GM12878 (cell line): ENCODE results near the gene AMOTL1. TPM values are rescaled to one million over a fixed set of nuclear protein-coding genes. Genes with fewer than 3 reads are reported as not detected.

Experiments
- GABPA ChIP-seq: IDR thresholded peaks from 2 replicates; pipeline ENCODE4 v1.6.1; 2014; ENCODE audit warnings: antibody characterized with exemption, low read depth, mild to moderate bottlenecking, inconsistent platforms
- MTA2 ChIP-seq: fragments of 450-650 bp; IDR thresholded peaks from 2 replicates; pipeline ENCODE4 v1.6.1; 2016; ENCODE audit warnings: low read depth, mild to moderate bottlenecking, moderate library complexity
- NR2C1 ChIP-seq: fragments of 450-650 bp; IDR thresholded peaks from 2 replicates; pipeline ENCODE4 v1.6.1; 2017; ENCODE audit warnings: antibody characterized with exemption, mild to moderate bottlenecking, moderate library complexity
- RAD21 ChIP-seq: IDR thresholded peaks from 2 replicates; pipeline ENCODE4 v1.6.1; 2011; ENCODE audit warnings: mild to moderate bottlenecking, low read depth, low read length, moderate library complexity; ENCODE audit not compliant: insufficient read depth
- RB1 ChIP-seq: fragments of 450-650 bp; formaldehyde crosslinking; IDR thresholded peaks from 2 replicates; pipeline ENCODE4 v1.6.1; 2017; ENCODE audit warnings: mild to moderate bottlenecking, borderline replicate concordance
- ZZZ3 ChIP-seq: IDR thresholded peaks from 2 replicates; pipeline ENCODE4 v1.6.1; 2011; ENCODE audit warnings: low read depth; ENCODE audit not compliant: control insufficient read depth, insufficient read length
- polyA plus RNA-seq, 11 experiments: library from polyadenylated mRNA; depleted of rRNA in 4 of 11; unstranded in 6 of 11; stranded (reverse) in 5 of 11; fragments of >200 nt; fragmentation: Nextera tagmentation in 4 of 11; fragmentation: Illumina TruSeq in 1 of 11; extraction: Ambion mirVana in 4 of 11; extraction: Trizol in 1 of 11; gene quantifications; 1 replicate in 1 of 11; 2 replicates in 10 of 11; pipeline versions ENCODE4 v1.2.1 to v1.2.3, GENCODE V29; 2011 to 2016; ENCODE audit warnings: inconsistent platforms in 2 of 11, missing spikeins in 2 of 11, low read depth in 1 of 11
- total RNA-seq, 4 experiments: library from RNA; depleted of rRNA in 3 of 4; stranded (reverse); fragments of >200 nt in 3 of 4; fragmentation: Illumina TruSeq in 1 of 4; extraction: Trizol in 1 of 4; gene quantifications; 2 replicates each; pipeline versions ENCODE4 v1.2.1 to v1.2.3, GENCODE V29; 2013 to 2021
- TF ChIP-seq, protein P1 (sequence below): fragments of 450-650 bp; IDR thresholded peaks from 2 replicates; pipeline ENCODE4 v1.6.1; 2017; ENCODE audit warnings: mild to moderate bottlenecking, moderate library complexity
- TF ChIP-seq, protein P2 (sequence below): fragments of 450-650 bp; IDR thresholded peaks from 2 replicates; pipeline ENCODE4 v1.6.1; 2017; ENCODE audit warnings: antibody characterized with exemption, mild to moderate bottlenecking, moderate library complexity

Gene AMOTL1
- total and polyA plus RNA-seq, 10 of the 15 experiments (the other 5 are each of a cell fraction or from before 2014, with no cell fraction given): under 0.01 to 0.41 (median 0.01) TPM; not detected in 7

DNA sequence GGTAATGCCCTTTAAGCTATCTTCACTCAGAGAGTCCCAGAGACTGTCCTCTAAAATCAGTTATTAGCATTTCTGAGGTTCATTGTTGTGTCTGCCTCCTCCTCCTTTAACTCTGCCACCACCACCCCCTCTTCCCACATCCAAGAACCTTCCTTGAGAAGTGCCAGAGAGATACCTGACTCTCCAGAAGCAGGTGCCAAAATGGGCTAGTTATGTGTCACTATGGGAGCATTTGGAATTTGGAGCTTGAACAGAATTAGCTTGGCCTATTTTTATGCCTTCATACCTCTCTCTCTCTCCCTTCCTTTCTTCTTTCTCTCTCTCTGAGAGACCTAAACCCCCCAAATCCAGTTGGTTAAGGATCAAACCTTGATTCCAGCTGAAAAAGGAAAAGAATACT lies 75.9 kb downstream of the AMOTL1 start (continued):
- TF ChIP-seq, protein P1, sequence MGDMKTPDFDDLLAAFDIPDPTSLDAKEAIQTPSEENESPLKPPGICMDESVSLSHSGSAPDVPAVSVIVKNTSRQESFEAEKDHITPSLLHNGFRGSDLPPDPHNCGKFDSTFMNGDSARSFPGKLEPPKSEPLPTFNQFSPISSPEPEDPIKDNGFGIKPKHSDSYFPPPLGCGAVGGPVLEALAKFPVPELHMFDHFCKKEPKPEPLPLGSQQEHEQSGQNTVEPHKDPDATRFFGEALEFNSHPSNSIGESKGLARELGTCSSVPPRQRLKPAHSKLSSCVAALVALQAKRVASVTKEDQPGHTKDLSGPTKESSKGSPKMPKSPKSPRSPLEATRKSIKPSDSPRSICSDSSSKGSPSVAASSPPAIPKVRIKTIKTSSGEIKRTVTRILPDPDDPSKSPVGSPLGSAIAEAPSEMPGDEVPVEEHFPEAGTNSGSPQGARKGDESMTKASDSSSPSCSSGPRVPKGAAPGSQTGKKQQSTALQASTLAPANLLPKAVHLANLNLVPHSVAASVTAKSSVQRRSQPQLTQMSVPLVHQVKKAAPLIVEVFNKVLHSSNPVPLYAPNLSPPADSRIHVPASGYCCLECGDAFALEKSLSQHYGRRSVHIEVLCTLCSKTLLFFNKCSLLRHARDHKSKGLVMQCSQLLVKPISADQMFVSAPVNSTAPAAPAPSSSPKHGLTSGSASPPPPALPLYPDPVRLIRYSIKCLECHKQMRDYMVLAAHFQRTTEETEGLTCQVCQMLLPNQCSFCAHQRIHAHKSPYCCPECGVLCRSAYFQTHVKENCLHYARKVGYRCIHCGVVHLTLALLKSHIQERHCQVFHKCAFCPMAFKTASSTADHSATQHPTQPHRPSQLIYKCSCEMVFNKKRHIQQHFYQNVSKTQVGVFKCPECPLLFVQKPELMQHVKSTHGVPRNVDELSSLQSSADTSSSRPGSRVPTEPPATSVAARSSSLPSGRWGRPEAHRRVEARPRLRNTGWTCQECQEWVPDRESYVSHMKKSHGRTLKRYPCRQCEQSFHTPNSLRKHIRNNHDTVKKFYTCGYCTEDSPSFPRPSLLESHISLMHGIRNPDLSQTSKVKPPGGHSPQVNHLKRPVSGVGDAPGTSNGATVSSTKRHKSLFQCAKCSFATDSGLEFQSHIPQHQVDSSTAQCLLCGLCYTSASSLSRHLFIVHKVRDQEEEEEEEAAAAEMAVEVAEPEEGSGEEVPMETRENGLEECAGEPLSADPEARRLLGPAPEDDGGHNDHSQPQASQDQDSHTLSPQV: no peak
- no peak for TF ChIP-seq GABPA
- no peak for TF ChIP-seq NR2C1
- TF ChIP-seq RAD21: no peak
- TF ChIP-seq, protein P2, sequence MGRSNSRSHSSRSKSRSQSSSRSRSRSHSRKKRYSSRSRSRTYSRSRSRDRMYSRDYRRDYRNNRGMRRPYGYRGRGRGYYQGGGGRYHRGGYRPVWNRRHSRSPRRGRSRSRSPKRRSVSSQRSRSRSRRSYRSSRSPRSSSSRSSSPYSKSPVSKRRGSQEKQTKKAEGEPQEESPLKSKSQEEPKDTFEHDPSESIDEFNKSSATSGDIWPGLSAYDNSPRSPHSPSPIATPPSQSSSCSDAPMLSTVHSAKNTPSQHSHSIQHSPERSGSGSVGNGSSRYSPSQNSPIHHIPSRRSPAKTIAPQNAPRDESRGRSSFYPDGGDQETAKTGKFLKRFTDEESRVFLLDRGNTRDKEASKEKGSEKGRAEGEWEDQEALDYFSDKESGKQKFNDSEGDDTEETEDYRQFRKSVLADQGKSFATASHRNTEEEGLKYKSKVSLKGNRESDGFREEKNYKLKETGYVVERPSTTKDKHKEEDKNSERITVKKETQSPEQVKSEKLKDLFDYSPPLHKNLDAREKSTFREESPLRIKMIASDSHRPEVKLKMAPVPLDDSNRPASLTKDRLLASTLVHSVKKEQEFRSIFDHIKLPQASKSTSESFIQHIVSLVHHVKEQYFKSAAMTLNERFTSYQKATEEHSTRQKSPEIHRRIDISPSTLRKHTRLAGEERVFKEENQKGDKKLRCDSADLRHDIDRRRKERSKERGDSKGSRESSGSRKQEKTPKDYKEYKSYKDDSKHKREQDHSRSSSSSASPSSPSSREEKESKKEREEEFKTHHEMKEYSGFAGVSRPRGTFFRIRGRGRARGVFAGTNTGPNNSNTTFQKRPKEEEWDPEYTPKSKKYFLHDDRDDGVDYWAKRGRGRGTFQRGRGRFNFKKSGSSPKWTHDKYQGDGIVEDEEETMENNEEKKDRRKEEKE: no peak
- TF ChIP-seq MTA2: no peak
- TF ChIP-seq ZZZ3: no peak
- TF ChIP-seq RB1: no peak
